GM21619 (cell line): ENCODE results near the gene DMD.
"Not testable (repeated sequence)": the region's sequence is repeated elsewhere in the genome, so short reads cannot be mapped to it uniquely, and the experiment has no call there.

Source experiments
- ATAC-seq: cut with Tn5 transposase; IDR thresholded peaks from one replicate; pipeline ENCODE4 v1.9.1; 2021; ENCODE audit not compliant: unreplicated experiment

Gene DMD

DNA sequence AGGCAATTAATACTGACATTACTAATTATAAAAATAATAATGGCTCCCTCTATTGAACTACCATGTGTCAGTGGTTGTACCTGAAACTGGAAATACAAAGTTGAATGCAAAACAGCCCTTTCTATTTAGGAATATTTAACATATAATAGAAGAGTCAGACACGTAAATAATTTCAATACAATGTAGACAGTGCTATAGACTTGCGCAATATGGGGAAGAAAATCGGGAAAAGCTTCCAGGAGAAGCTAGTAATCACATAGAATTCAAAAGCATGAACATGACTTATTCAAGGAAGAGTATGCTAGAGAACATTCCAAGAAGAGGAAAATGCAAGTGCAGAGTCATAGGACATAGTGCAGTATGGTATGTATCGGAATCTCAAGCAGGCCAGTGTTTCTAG lies 1730.7 kb downstream of the DMD start:
- ATAC-seq, result no peak

DNA sequence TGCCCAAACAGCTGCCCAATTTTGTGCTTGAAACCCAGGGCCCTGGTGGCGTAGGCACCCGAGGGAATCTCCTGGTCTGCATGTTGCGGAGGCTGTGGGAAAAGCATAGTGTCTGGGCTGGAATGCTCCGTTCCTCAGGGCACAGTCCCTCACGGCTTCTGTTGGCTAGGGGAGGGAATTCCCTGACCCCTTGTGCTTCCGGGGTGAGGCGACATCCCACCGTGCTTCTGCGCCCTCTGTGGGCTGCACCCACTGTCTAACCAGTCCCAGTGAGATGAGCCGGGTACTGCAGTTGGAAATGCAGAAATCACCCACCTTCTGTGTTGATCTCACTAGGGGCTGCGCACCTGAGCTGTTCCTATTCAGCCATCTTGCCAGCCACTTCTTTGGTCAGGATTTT lies 1740.1 kb downstream of the DMD start:
- ATAC-seq, result no peak

- ATAC-seq, result not testable (repeated sequence)
These were observed 1740.6 kb downstream of the DMD start for GRCh38 chrX:31470753-31471152.

GRCh38 chrX:31464306-31464915 lies 1746.9 kb downstream of the DMD start:
- no peak for ATAC-seq

- ATAC-seq, result no peak
These were observed 1750.1 kb downstream of the DMD start for GRCh38 chrX:31461266-31461665.

DNA sequence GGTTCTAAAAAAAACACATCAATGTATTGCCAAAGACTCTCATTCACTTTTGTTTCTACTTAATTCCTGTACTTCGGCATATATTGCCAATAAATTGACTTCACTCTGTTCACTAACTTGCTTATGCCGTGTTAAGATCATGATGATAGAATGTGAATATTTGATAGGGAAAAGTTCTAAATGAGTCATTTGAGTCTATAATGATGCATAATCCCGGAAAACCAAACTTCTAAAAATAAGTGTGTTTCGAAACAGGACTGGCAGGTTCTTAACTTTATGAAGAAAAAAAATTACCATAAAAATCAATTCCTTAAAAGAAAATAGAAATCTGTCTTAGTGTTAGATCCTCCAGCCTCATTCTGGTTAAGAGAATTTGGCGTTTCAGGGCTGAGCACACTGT lies 1752.0 kb downstream of the DMD start:
- no peak for ATAC-seq

DNA sequence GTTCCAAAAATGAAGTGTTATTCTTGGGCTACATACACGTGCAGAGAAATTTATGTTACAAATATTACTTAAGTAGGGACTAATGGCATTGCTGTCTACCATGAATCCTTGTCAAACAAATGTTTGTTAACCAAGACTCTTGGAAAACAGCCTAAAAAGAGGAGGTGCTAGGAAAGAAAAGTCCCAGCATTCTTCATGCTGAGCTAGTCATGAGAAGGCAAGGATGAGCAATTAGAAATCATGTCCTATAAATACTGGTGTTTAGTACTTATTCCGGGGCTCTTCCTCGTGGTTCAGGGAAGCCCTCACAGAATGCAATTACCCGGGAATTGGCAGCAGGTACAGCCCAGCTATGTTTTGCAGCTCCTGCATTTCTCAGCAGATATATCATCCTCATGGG lies 1761.4 kb downstream of the DMD start:
- no peak for ATAC-seq

DNA sequence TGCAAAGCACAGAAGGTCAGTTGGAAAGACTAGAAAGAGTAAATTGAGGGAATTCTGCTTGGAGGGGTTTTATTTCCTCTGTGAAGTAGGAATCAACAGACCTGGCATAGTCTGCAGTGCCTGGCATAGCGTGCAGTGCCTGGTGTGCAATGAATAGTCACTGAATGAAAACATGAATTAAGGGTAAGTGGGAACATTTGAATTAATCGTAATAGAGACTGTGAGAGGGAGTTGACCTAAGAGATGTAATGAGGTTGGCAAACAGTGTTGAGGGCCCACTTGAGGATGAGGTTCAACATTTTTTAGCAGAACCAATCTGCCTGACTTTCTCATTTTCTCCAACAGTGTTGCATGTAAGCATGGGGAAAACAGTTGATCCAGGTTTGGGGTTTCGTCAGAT lies 1762.3 kb downstream of the DMD start:
- no peak for ATAC-seq

DNA sequence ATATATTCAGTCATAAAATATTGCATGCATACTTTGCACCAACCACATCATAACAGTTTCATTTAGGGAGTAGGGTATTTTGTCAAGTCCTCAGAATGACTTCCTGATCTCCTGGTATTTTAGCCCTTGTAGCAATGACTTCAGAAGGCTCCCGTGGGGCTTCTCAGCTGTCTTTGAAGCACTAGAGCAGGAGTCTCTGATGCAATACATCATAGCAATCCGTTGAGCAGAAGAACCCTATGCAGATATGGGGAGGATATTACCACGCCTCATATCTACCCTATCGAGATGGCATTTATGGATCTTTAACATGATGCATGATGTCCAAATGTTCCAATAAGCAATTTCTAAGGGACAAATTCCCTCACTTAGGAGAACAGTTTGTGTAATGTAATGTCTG lies 1765.8 kb downstream of the DMD start:
- ATAC-seq, result no peak

GRCh38 chrX:31443654-31444053 lies 1767.7 kb downstream of the DMD start:
- no peak for ATAC-seq

- no peak for ATAC-seq
These were observed 1770.8 kb downstream of the DMD start for GRCh38 chrX:31440546-31440945.

GRCh38 chrX:31436424-31436823 lies 1774.9 kb downstream of the DMD start:
- ATAC-seq, result no peak

DNA sequence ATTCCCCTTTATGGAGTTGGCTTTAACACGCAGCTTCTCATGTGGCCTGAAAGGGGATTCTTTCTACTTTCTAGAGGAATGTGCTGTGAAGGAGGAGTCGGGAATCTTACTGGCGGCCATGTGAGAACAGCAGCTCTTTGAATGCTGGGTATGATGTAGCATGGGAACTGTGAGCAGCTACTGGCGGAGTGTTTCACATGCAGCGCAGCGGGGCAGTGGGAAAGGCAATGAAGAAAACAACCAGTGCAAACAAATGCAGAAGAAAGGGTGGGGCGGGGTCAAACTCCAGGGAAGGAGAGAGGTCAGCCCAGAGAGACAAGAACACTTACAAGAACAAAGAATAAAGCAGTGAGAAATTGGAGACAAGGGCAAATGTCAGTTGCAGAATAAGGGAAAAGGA lies 1775.8 kb downstream of the DMD start:
- no peak for ATAC-seq

- no peak for ATAC-seq
These were observed 1777.5 kb downstream of the DMD start for GRCh38 chrX:31433856-31434255.

DNA sequence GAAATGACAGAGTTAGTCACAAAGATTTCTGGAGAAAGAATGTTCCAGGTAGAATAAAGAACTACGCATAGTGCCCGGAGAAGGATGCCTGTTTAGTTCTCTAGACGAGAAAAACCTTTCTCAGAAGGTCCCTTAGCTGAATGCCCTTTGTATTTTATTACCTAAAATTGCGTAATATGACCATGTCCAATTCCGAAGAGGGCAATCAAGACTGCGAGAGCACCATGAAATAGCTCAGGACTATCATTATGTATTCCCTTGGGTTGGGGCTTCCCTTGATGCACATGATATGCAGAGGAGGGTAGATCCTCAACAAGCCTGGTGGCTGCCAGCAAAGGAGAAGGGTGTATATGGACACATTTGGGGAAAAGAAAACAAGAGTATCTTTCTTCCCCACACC lies 1781.4 kb downstream of the DMD start:
- no peak for ATAC-seq

GRCh38 chrX:31423609-31424189 lies 1787.7 kb downstream of the DMD start:
- no peak for ATAC-seq

GRCh38 chrX:31421441-31421840 lies 1789.9 kb downstream of the DMD start:
- ATAC-seq, result no peak

GRCh38 chrX:31420711-31421151 lies 1790.6 kb downstream of the DMD start:
- no peak for ATAC-seq

- no peak for ATAC-seq
These were observed 1791.0 kb downstream of the DMD start for GRCh38 chrX:31420302-31420701.

GRCh38 chrX:31397119-31397518 lies 1814.2 kb downstream of the DMD start:
- no peak for ATAC-seq

DNA sequence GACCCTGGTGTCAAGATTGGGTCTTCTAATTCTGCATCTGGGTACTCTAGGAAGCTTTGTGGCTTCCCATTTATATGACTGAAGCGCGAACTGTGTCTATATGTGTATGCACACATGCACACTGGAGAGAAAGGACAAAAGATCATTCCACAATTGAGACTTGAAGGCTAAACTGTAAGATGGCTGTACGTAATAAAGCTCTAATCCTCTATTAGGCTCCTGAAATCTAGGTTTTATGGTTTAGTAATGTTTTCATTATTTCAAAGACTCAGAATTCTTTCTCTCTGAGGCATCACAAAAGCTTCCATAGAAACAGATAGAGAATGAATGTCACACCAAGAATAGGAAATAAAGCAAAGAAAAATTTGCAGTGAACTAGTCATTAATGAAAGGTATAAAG lies 1818.8 kb downstream of the DMD start:
- ATAC-seq, result no peak

GRCh38 chrX:31388946-31389345 lies 1822.4 kb downstream of the DMD start:
- ATAC-seq, result no peak

GRCh38 chrX:31384471-31384870 lies 1826.9 kb downstream of the DMD start:
- ATAC-seq, result no peak
